ENCODE data around the gene SKAP1. TPM values are rescaled to one million over a fixed set of nuclear protein-coding genes. Genes with fewer than 3 reads are reported as not detected.

Gene SKAP1
- total RNA-seq, 1 donor from 2014 or later = 5.1 TPM

- no peak for DNase-seq
- no peak overlapping the region for H3K4me3 ChIP-seq
- no peaks in the 10 kb centered on the region for H3K36me3 ChIP-seq
- H3K27me3 ChIP-seq = peaks cover 29% of the 10 kb centered on the region
- intact Hi-C loops (cut with DNase I) = no loop called here
- peak; percentile 11 for TF ChIP-seq CTCF (IDR thresholded peaks at IDR 0.05)
- no peaks in the 10 kb centered on the region for H3K4me1 ChIP-seq
- H3K27ac ChIP-seq = no peak overlapping the region
- no peaks in the 10 kb centered on the region for H3K9me3 ChIP-seq
- ATAC-seq = no peak
Measured at GRCh38 chr17:48181653-48182052, 248.4 kb downstream of the SKAP1 start.

- Histone ChIP-seq H3K4me1 (no peaks in the 10 kb centered on the region), H3K27me3 (peaks cover 29% of the 10 kb centered on the region), H3K27ac (no peak overlapping the region), H3K36me3 (no peaks in the 10 kb centered on the region), H3K9me3 (no peaks in the 10 kb centered on the region), H3K4me3 (no peak overlapping the region)
- ATAC-seq = no peak
- TF ChIP-seq CTCF (IDR thresholded peaks at IDR 0.05) = no peak
- intact Hi-C loops (cut with DNase I) = no loop called here
- no peak for DNase-seq
Measured at GRCh38 chr17:48180842-48181629, 249.0 kb downstream of the SKAP1 start.

- ATAC-seq (no peak), DNase-seq (no peak)
- Histone ChIP-seq H3K9me3 (no peaks in the 10 kb centered on the region), H3K4me1 (no peaks in the 10 kb centered on the region), H3K4me3 (no peak overlapping the region), H3K36me3 (no peaks in the 10 kb centered on the region), H3K27ac (no peak overlapping the region), H3K27me3 (peaks cover 15% of the 10 kb centered on the region)
- intact Hi-C loops (cut with DNase I) = no loop called here
- TF ChIP-seq CTCF (IDR thresholded peaks at IDR 0.05) = no peak
Measured at GRCh38 chr17:48179071-48179945, 250.7 kb downstream of the SKAP1 start.

GRCh38 chr17:48178317-48178716, 251.7 kb downstream of the SKAP1 start:
- intact Hi-C loops (cut with DNase I) = no loop called here
- Histone ChIP-seq H3K4me1 (no peaks in the 10 kb centered on the region), H3K4me3 (no peak overlapping the region), H3K36me3 (no peaks in the 10 kb centered on the region), H3K27me3 (peaks cover 15% of the 10 kb centered on the region), H3K9me3 (no peaks in the 10 kb centered on the region), H3K27ac (no peak overlapping the region)
- ATAC-seq (no peak), DNase-seq (no peak)
- TF ChIP-seq CTCF (IDR thresholded peaks at IDR 0.05) = no peak

GRCh38 chr17:48177816-48178215, 252.2 kb downstream of the SKAP1 start:
- Histone ChIP-seq H3K4me1 (no peaks in the 10 kb centered on the region), H3K36me3 (no peaks in the 10 kb centered on the region), H3K27ac (no peak overlapping the region), H3K27me3 (peaks cover 17% of the 10 kb centered on the region), H3K9me3 (no peaks in the 10 kb centered on the region), H3K4me3 (no peak overlapping the region)
- no peak for ATAC-seq
- DNase-seq = no peak
- intact Hi-C loops (cut with DNase I) = no loop called here
- TF ChIP-seq CTCF (IDR thresholded peaks at IDR 0.05) = no peak
